Gastroesophageal sphincter (tissue), 4 donors: ENCODE measurements around the gene FBXL17. TPM values are rescaled to one million over a fixed set of nuclear protein-coding genes. Genes with fewer than 3 reads are reported as not detected.

Experiments
- ATAC-seq: fragments of 150-250 bp; one replicate; pipeline ENCODE4 v1.9.1; 2016; ENCODE audit warnings: mild to moderate bottlenecking, moderate library complexity
- H3K27ac ChIP-seq, 4 donors: fragments of 200-600 bp; sonication (generic) in 3 of 4; 1 replicate in 3 of 4; 2 replicates in 1 of 4; pipeline ENCODE4 v1.5.1; 2016 to 2019
- H3K27me3 ChIP-seq: fragments of 200-600 bp; sonication (generic); one replicate; pipeline ENCODE4 v1.5.1; 2019
- H3K36me3 ChIP-seq, 2 donors: fragments of 200-600 bp; sonication (generic); one replicate each; pipeline ENCODE4 v1.5.1; 2019; ENCODE audit warnings: control low read depth in 1 of 2
- H3K4me1 ChIP-seq, 3 donors: fragments of 200-600 bp; sonication (generic); 1 replicate in 2 of 3; 2 replicates in 1 of 3; pipeline ENCODE4 v1.5.1; 2016 to 2019; ENCODE audit warnings: control low read depth in 2 of 3
- H3K4me3 ChIP-seq, 2 donors: fragments of 200-600 bp; sonication (generic); one replicate each; pipeline ENCODE4 v1.5.1; 2019; ENCODE audit warnings: mild to moderate bottlenecking in 1 of 2, moderate library complexity in 1 of 2
- H3K9me3 ChIP-seq, 3 donors: fragments of 200-600 bp; sonication (generic); one replicate each; pipeline ENCODE4 v1.5.1; 2017 to 2019; ENCODE audit warnings: control low read depth in 2 of 3
- CTCF ChIP-seq, 4 experiments: fragments of 200-600 bp in 2 of 4; fragments of 450-650 bp in 2 of 4; sonication (generic) in 1 of 4; IDR thresholded peaks; one replicate each; pipeline ENCODE4 v1.5.1; 2017 to 2019; ENCODE audit warnings: antibody characterized with exemption in 4 of 4, mild to moderate bottlenecking in 2 of 4, moderate library complexity in 2 of 4
- EP300 ChIP-seq: sonication (generic); formaldehyde crosslinking; IDR thresholded peaks from one replicate; pipeline ENCODE4 v1.6.1; 2017; ENCODE audit warnings: antibody characterized with exemption, mild to moderate bottlenecking
- POLR2A ChIP-seq, 2 donors: fragments of 450-650 bp; IDR thresholded peaks; one replicate each; pipeline ENCODE4 v1.6.1; 2017; ENCODE audit warnings: antibody characterized with exemption in 2 of 2, mild to moderate bottlenecking in 2 of 2, moderate library complexity in 1 of 2
- POLR2AphosphoS5 ChIP-seq: sonication (generic); formaldehyde crosslinking; IDR thresholded peaks from one replicate; pipeline ENCODE4 v1.6.1; 2017; ENCODE audit warnings: antibody characterized with exemption
- WGBS, 2 donors: methylation state at CpG; one replicate each; pipeline ENCODE4 v1.1.5; 2018; ENCODE audit warnings: low coverage in 1 of 2; 5-methylcytosine and 5-hydroxymethylcytosine counted together
- total RNA-seq, 4 donors: library from RNA; depleted of rRNA; stranded (reverse); fragments of >200 nt; gene quantifications; one replicate each; pipeline ENCODE4 v1.1.0, GENCODE V29; 2016

Gene FBXL17
- total RNA-seq, 4 donors from 2014 or later, result 15.3 to 25.5 (median 21.7) TPM

GRCh38 chr5:108078882-108079281, 303.0 kb downstream of the FBXL17 start:
- TF ChIP-seq CTCF (IDR thresholded peaks at IDR 0.05) (no peak), POLR2A (IDR thresholded peaks at IDR 0.05) (no peak), EP300 (no peak), POLR2AphosphoS5 (no peak)
- H3K4me1 ChIP-seq, result peaks cover 0 to 2% (median 0%) of the 10 kb centered on the region in 3 donors
- H3K27ac ChIP-seq, result no peak overlapping the region
- no peak for ATAC-seq
- no peaks in the 10 kb centered on the region for H3K27me3 ChIP-seq
- no peaks in the 10 kb centered on the region for H3K36me3 ChIP-seq
- WGBS, 2 donors, result 78% methylated on average over 1 of the region's 1 CpG; no CpG with 5 or more reads in 1 of the 2 donors
- no peak overlapping the region for H3K4me3 ChIP-seq
- H3K9me3 ChIP-seq, result peaks cover 0 to 2% (median 0%) of the 10 kb centered on the region in 3 donors

GRCh38 chr5:108078345-108078744, 303.6 kb downstream of the FBXL17 start:
- no peak for ATAC-seq
- H3K27ac ChIP-seq, result no peak overlapping the region
- TF ChIP-seq CTCF (IDR thresholded peaks at IDR 0.05) (no peak), EP300 (no peak), POLR2AphosphoS5 (no peak), POLR2A (IDR thresholded peaks at IDR 0.05) (no peak)
- no peaks in the 10 kb centered on the region for H3K4me1 ChIP-seq
- H3K9me3 ChIP-seq, result peaks cover 0 to 2% (median 0%) of the 10 kb centered on the region in 3 donors
- no peaks in the 10 kb centered on the region for H3K27me3 ChIP-seq
- WGBS, 2 donors, result 96 to 97% methylated on average over 3 of the region's 3 CpGs
- no peak overlapping the region for H3K4me3 ChIP-seq
- H3K36me3 ChIP-seq, result no peaks in the 10 kb centered on the region

- 83 to 90% methylated on average over 1 to 2 of the region's 2 CpGs for WGBS, 2 donors
- TF ChIP-seq CTCF (IDR thresholded peaks at IDR 0.05) (no peak), POLR2A (IDR thresholded peaks at IDR 0.05) (no peak), POLR2AphosphoS5 (no peak)
- Histone ChIP-seq H3K27ac (no peak overlapping the region), H3K9me3 (no peaks in the 10 kb centered on the region), H3K4me1 (no peaks in the 10 kb centered on the region), H3K36me3 (no peaks in the 10 kb centered on the region), H3K4me3 (no peak overlapping the region), H3K27me3 (no peaks in the 10 kb centered on the region)
- ATAC-seq, result no peak
Observed at GRCh38 chr5:108074626-108075025, 307.3 kb downstream of the FBXL17 start.

- Histone ChIP-seq H3K27me3 (no peaks in the 10 kb centered on the region), H3K9me3 (no peaks in the 10 kb centered on the region), H3K4me3 (no peak overlapping the region), H3K27ac (no peak overlapping the region), H3K4me1 (no peaks in the 10 kb centered on the region), H3K36me3 (no peaks in the 10 kb centered on the region)
- no peak for TF ChIP-seq EP300
- no peak for ATAC-seq
Observed at GRCh38 chr5:108064302-108064701, 317.6 kb downstream of the FBXL17 start.

- no peaks in the 10 kb centered on the region for H3K4me1 ChIP-seq
- TF ChIP-seq POLR2AphosphoS5, result no peak
- no peak for TF ChIP-seq EP300
- no peak for TF ChIP-seq POLR2A (IDR thresholded peaks at IDR 0.05)
- TF ChIP-seq CTCF (IDR thresholded peaks at IDR 0.05), result no peak
- no peaks in the 10 kb centered on the region for H3K27me3 ChIP-seq
- H3K36me3 ChIP-seq, result no peaks in the 10 kb centered on the region
- H3K27ac ChIP-seq, result no peak overlapping the region
- H3K4me3 ChIP-seq, result no peak overlapping the region
- WGBS, 2 donors, result 74% methylated on average over 6 of the region's 6 CpGs
- ATAC-seq, result no peak
- no peaks in the 10 kb centered on the region for H3K9me3 ChIP-seq
Observed at GRCh38 chr5:108061941-108062340, 320.0 kb downstream of the FBXL17 start.

- no peak for ATAC-seq
- no peaks in the 10 kb centered on the region for H3K27me3 ChIP-seq
- H3K4me3 ChIP-seq, result no peak overlapping the region
- no peaks in the 10 kb centered on the region for H3K36me3 ChIP-seq
- no peaks in the 10 kb centered on the region for H3K9me3 ChIP-seq
- no peak for TF ChIP-seq EP300
- no peak for TF ChIP-seq POLR2AphosphoS5
- no peak for TF ChIP-seq POLR2A (IDR thresholded peaks at IDR 0.05)
- no peak for TF ChIP-seq CTCF (IDR thresholded peaks at IDR 0.05)
- H3K27ac ChIP-seq, result no peak overlapping the region
- H3K4me1 ChIP-seq, result no peaks in the 10 kb centered on the region
Observed at GRCh38 chr5:108060340-108060739, 321.6 kb downstream of the FBXL17 start.
